Measurements from ENCODE around the gene PRND. TPM values are rescaled to one million over a fixed set of nuclear protein-coding genes. Genes with fewer than 3 reads are reported as not detected.

Gene PRND
- total and polyA plus RNA-seq, 2 of the 13 experiments (the other 11 are each of a cell fraction or from before 2014, with no cell fraction given), result not detected

DNA sequence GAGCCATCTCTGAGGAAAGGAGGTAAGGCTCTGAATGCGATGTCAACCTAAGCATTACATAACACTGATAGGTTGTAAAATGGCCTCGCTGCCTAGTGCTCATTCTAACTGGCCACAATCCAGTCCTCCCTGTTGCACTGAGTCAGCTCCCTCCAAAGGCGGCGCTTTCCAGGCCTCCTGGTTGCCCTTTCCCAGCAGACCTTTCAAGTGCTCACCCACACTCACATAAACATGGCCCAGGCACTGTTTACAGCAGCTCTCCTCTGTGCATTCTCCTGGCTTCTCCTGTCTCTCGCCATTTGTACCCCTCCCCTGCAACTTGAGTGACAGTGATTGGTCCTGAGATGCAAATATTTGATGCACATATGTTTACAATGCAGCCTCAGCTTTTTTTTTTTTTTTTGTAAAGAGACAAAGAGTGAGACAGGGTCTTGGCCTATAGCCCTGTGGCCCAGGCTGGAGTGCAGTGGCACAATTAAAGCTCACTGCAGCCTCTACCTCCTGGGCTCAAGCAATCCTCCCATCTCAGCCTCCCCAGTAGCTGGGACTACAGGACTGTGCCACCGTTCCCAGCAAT lies 36.8 kb upstream of the PRND start (continued):
- TF ChIP-seq ERF (CRISPR knock-in tag; IDR thresholded peaks at IDR 0.05) (peak; percentile 68), MED1 (CRISPR knock-in tag; IDR thresholded peaks at IDR 0.05) (no peak), RBM22 (optimal IDR thresholded peaks at IDR 0.05; ENCODE audit: low read length) (no peak), ZNF839 (CRISPR knock-in tag; IDR thresholded peaks at IDR 0.05; ENCODE audit: borderline replicate concordance) (no peak), TSC22D2 (CRISPR knock-in tag; IDR thresholded peaks at IDR 0.05; ENCODE audit: borderline replicate concordance) (no peak), TBX3 (IDR thresholded peaks at IDR 0.05; ENCODE audit: borderline replicate concordance) (no peak), NFIB (CRISPR knock-in tag; IDR thresholded peaks at IDR 0.05; ENCODE audit: borderline replicate concordance) (no peak), KLF6 (CRISPR knock-in tag; IDR thresholded peaks at IDR 0.05) (no peak), ZNF451 (CRISPR knock-in tag; IDR thresholded peaks at IDR 0.05) (peak; percentile 67; the same call in 1 of the 2 replicates), SMARCE1 (IDR thresholded peaks at IDR 0.05; ENCODE audit: borderline replicate concordance) (no peak), ARNTL (CRISPR knock-in tag; IDR thresholded peaks at IDR 0.05) (peak; percentile 35; the same call in 1 of the 2 replicates), ZNF138 (CRISPR knock-in tag; IDR thresholded peaks at IDR 0.05; ENCODE audit: low read depth) (0 out of 2 replicates have a peak, but pooled peaks have one; percentile 8), BRD4 (CRISPR knock-in tag; IDR thresholded peaks at IDR 0.05) (no peak), JUNB (CRISPR knock-in tag; IDR thresholded peaks at IDR 0.05; ENCODE audit: borderline replicate concordance) (no peak), ZNF24 (IDR thresholded peaks at IDR 0.05) (no peak), SIN3B (IDR thresholded peaks at IDR 0.05; ENCODE audit: low read length) (no peak), ZNF101 (CRISPR knock-in tag; IDR thresholded peaks at IDR 0.05; ENCODE audit: borderline replicate concordance, low read depth) (no peak), POLR2AphosphoS2 (IDR thresholded peaks at IDR 0.05; ENCODE audit: low read depth, low read length) (no peak), POLR2A (IDR thresholded peaks at IDR 0.05; ENCODE audit: insufficient read depth in 1 of 2, low read depth in 2 of 2, low read length in 2 of 2) (no peak)
- TF ChIP-seq, protein P1, sequence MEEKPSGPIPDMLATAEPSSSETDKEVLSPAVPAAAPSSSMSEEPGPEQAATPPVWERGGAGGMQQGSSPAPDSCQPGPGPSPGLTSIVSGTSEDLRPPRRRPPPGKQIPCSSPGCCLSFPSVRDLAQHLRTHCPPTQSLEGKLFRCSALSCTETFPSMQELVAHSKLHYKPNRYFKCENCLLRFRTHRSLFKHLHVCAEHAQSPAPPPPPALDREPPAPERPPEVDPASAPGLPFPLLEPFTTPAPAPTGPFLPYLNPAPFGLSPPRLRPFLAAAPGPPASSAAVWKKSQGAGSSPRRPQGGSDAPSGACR (CRISPR knock-in tag; IDR thresholded peaks at IDR 0.05), result no peak
- TF ChIP-seq, protein P2, sequence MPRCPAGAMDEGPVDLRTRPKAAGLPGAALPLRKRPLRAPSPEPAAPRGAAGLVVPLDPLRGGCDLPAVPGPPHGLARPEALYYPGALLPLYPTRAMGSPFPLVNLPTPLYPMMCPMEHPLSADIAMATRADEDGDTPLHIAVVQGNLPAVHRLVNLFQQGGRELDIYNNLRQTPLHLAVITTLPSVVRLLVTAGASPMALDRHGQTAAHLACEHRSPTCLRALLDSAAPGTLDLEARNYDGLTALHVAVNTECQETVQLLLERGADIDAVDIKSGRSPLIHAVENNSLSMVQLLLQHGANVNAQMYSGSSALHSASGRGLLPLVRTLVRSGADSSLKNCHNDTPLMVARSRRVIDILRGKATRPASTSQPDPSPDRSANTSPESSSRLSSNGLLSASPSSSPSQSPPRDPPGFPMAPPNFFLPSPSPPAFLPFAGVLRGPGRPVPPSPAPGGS (CRISPR knock-in tag; IDR thresholded peaks at IDR 0.05), result no peak
- TF ChIP-seq, protein P3, sequence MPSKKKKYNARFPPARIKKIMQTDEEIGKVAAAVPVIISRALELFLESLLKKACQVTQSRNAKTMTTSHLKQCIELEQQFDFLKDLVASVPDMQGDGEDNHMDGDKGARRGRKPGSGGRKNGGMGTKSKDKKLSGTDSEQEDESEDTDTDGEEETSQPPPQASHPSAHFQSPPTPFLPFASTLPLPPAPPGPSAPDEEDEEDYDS (CRISPR knock-in tag; IDR thresholded peaks at IDR 0.05), result peak; percentile 49; the same call in 1 of the 2 replicates
- TF ChIP-seq, protein P4, sequence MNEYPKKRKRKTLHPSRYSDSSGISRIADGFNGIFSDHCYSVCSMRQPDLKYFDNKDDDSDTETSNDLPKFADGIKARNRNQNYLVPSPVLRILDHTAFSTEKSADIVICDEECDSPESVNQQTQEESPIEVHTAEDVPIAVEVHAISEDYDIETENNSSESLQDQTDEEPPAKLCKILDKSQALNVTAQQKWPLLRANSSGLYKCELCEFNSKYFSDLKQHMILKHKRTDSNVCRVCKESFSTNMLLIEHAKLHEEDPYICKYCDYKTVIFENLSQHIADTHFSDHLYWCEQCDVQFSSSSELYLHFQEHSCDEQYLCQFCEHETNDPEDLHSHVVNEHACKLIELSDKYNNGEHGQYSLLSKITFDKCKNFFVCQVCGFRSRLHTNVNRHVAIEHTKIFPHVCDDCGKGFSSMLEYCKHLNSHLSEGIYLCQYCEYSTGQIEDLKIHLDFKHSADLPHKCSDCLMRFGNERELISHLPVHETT (CRISPR knock-in tag; conservative IDR thresholded peaks at IDR 0.05), result no peak
- TF ChIP-seq, protein P5, sequence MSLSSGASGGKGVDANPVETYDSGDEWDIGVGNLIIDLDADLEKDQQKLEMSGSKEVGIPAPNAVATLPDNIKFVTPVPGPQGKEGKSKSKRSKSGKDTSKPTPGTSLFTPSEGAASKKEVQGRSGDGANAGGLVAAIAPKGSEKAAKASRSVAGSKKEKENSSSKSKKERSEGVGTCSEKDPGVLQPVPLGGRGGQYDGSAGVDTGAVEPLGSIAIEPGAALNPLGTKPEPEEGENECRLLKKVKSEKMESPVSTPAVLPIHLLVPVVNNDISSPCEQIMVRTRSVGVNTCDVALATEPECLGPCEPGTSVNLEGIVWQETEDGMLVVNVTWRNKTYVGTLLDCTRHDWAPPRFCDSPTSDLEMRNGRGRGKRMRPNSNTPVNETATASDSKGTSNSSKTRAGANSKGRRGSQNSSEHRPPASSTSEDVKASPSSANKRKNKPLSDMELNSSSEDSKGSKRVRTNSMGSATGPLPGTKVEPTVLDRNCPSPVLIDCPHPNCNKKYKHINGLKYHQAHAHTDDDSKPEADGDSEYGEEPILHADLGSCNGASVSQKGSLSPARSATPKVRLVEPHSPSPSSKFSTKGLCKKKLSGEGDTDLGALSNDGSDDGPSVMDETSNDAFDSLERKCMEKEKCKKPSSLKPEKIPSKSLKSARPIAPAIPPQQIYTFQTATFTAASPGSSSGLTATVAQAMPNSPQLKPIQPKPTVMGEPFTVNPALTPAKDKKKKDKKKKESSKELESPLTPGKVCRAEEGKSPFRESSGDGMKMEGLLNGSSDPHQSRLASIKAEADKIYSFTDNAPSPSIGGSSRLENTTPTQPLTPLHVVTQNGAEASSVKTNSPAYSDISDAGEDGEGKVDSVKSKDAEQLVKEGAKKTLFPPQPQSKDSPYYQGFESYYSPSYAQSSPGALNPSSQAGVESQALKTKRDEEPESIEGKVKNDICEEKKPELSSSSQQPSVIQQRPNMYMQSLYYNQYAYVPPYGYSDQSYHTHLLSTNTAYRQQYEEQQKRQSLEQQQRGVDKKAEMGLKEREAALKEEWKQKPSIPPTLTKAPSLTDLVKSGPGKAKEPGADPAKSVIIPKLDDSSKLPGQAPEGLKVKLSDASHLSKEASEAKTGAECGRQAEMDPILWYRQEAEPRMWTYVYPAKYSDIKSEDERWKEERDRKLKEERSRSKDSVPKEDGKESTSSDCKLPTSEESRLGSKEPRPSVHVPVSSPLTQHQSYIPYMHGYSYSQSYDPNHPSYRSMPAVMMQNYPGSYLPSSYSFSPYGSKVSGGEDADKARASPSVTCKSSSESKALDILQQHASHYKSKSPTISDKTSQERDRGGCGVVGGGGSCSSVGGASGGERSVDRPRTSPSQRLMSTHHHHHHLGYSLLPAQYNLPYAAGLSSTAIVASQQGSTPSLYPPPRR (CRISPR knock-in tag; IDR thresholded peaks at IDR 0.05; ENCODE audit: borderline replicate concordance), result peak; percentile 14; the same call in 1 of the 2 replicates

Data from HepG2 (cell line).